SK-N-SH (cell line): ENCODE results near the gene CPNE1. TPM values are rescaled to one million over a fixed set of nuclear protein-coding genes. Genes with fewer than 3 reads are reported as not detected.

ENCODE experiments used
- CTCF ChIA-PET: fragments of 300-600, 350-600 bp; formaldehyde crosslinking; extraction: SDS; loops from one replicate; lab custom pipeline; 2021; lab: Yijun Ruan, JAX
- POLR2A ChIA-PET: fragments of 350-600 bp; sonication (Branson Sonifier 250); formaldehyde crosslinking; extraction: SDS; loops from one replicate; lab custom pipeline; 2020; ENCODE audit warnings: antibody characterized with exemption, inconsistent platforms; lab: Yijun Ruan, JAX
- DNase-seq: peaks from one replicate; pipeline ENCODE4 v3.0.0; 2012
- H2AFZ ChIP-seq: fragments of 200-600 bp; sonication (generic); 2 replicates; pipeline ENCODE4 v1.8.1; 2016; ENCODE audit warnings: antibody characterized with exemption, mild to moderate bottlenecking, low read depth
- H3F3A ChIP-seq: fragments of 200-600 bp; sonication (generic); replicated peaks from 2 replicates; pipeline ENCODE3; 2016; ENCODE audit warnings: antibody characterized with exemption, mild to moderate bottlenecking; ENCODE audit not compliant: insufficient read depth
- H3K27ac ChIP-seq, 2 experiments: fragments of 200-500 bp in 1 of 2; fragments of 200-600 bp in 1 of 2; sonication (Bioruptor generic) in 1 of 2; sonication (generic), shearing (Covaris generic) in 1 of 2; 2 replicates each; pipeline versions ENCODE4 v1.5.1 to v1.6.1; 2014 to 2016; ENCODE audit warnings: low read depth in 2 of 2, inconsistent platforms in 1 of 2, low read length in 1 of 2, mild to moderate bottlenecking in 1 of 2, mixed read lengths in 1 of 2
- H3K27me3 ChIP-seq: fragments of 200-600 bp; sonication (generic), shearing (Covaris generic); 2 replicates; pipeline ENCODE4 v1.6.1; 2016; ENCODE audit warnings: mixed run types; ENCODE audit not compliant: insufficient read depth
- H3K36me3 ChIP-seq, 2 experiments: fragments of 200-500 bp in 1 of 2; fragments of 200-600 bp in 1 of 2; sonication (Bioruptor generic) in 1 of 2; sonication (generic) in 1 of 2; replicated peaks in 1 of 2; 2 replicates each; pipeline versions ENCODE3 to v1.5.1; 2014 to 2016; ENCODE audit warnings: low read length in 1 of 2, mild to moderate bottlenecking in 1 of 2; ENCODE audit not compliant: insufficient read depth in 2 of 2, control insufficient read depth in 1 of 2
- H3K4me1 ChIP-seq, 2 experiments: fragments of 200-500 bp in 1 of 2; fragments of 200-600 bp in 1 of 2; sonication (Bioruptor generic) in 1 of 2; sonication (generic), shearing (Covaris generic) in 1 of 2; 2 replicates each; pipeline versions ENCODE4 v1.5.1 to v1.6.1; 2014 to 2016; ENCODE audit warnings: low read depth in 1 of 2, low read length in 1 of 2, mixed run types in 1 of 2; ENCODE audit not compliant: insufficient read depth in 2 of 2, control insufficient read depth in 1 of 2
- H3K4me2 ChIP-seq: fragments of 200-600 bp; sonication (generic), shearing (Covaris generic); 2 replicates; pipeline ENCODE4 v1.6.1; 2017; ENCODE audit warnings: mixed run types
- H3K4me3 ChIP-seq, 2 experiments: fragments of 200-500 bp in 1 of 2; fragments of 200-600 bp in 1 of 2; sonication (Bioruptor generic) in 1 of 2; sonication (generic), shearing (Covaris generic) in 1 of 2; 2 replicates each; pipeline versions ENCODE4 v1.5.1 to v1.8.1; 2014 to 2016; ENCODE audit warnings: low read depth in 2 of 2, inconsistent platforms in 1 of 2, low read length in 1 of 2, mild to moderate bottlenecking in 1 of 2, mixed read lengths in 1 of 2, moderate library complexity in 1 of 2
- H3K79me2 ChIP-seq: fragments of 200-600 bp; sonication (generic); 2 replicates; pipeline ENCODE4 v1.8.1; 2017; ENCODE audit warnings: mild to moderate bottlenecking; ENCODE audit not compliant: insufficient read depth
- H3K9ac ChIP-seq: fragments of 200-600 bp; sonication (generic); 2 replicates; pipeline ENCODE4 v1.6.1; 2017; ENCODE audit warnings: mixed run types
- H3K9me2 ChIP-seq: fragments of 200-600 bp; sonication (generic); 2 replicates; pipeline ENCODE4 v1.6.1; 2017; ENCODE audit warnings: mixed run types
- H3K9me3 ChIP-seq: fragments of 200-600 bp; sonication (generic); 2 replicates; pipeline ENCODE4 v1.6.1; 2017; ENCODE audit warnings: mixed run types, mild to moderate bottlenecking, moderate library complexity
- H4K20me1 ChIP-seq: fragments of 200-600 bp; sonication (generic); 2 replicates; pipeline ENCODE4 v1.6.1; 2017; ENCODE audit warnings: mild to moderate bottlenecking, mixed run types; ENCODE audit not compliant: insufficient read depth
- FOSL2 ChIP-seq: IDR thresholded peaks from 2 replicates; pipeline ENCODE4 v1.4.0; 2012; ENCODE audit warnings: low read depth, mild to moderate bottlenecking, moderate library complexity, borderline replicate concordance
- JUND ChIP-seq: IDR thresholded peaks from 2 replicates; pipeline ENCODE4 v1.4.0; 2012
- MXI1 ChIP-seq: IDR thresholded peaks from 2 replicates; pipeline ENCODE4 v1.6.1; 2012; ENCODE audit warnings: mild to moderate bottlenecking, low read depth, low read length, improper control_type of control experiment
- NFIC ChIP-seq: IDR thresholded peaks from 2 replicates; pipeline ENCODE4 v1.4.0; 2012; ENCODE audit warnings: borderline replicate concordance
- RAD21 ChIP-seq: IDR thresholded peaks from 2 replicates; pipeline ENCODE4 v1.6.1; 2012; ENCODE audit warnings: mild to moderate bottlenecking, low read length
- SMC3 ChIP-seq: IDR thresholded peaks from 2 replicates; pipeline ENCODE4 v1.6.1; 2012; ENCODE audit warnings: low read depth, low read length, improper control_type of control experiment
- TCF12 ChIP-seq: IDR thresholded peaks from 2 replicates; pipeline ENCODE4 v1.4.0; 2012
- YY1 ChIP-seq: IDR thresholded peaks from 2 replicates; pipeline ENCODE4 v1.4.0; 2012; ENCODE audit warnings: low read depth, mild to moderate bottlenecking
- WGBS: methylation state at CpG from one replicate; pipeline ENCODE4 v1.1.6; 2017; ENCODE audit warnings: low lambda C conversion rate; 5-methylcytosine and 5-hydroxymethylcytosine counted together
- polyA plus RNA-seq, 3 experiments: library from polyadenylated mRNA; depleted of rRNA; stranded (reverse); fragments of >200 nt; gene quantifications; 2 replicates each; pipeline ENCODE4 v1.2.3, GENCODE V29; 2012
- TF ChIP-seq, protein P1 (sequence below): fragments of 150-350 bp; IDR thresholded peaks from 2 replicates; pipeline ENCODE4 v1.6.1; 2017; ENCODE audit warnings: antibody characterized with exemption, low read length, low read depth, borderline replicate concordance
- TF ChIP-seq, protein P2 (sequence below): fragments of 150-350 bp; IDR thresholded peaks from 2 replicates; pipeline ENCODE4 v1.6.1; 2016; ENCODE audit warnings: mild to moderate bottlenecking, low read depth, low read length
- TF ChIP-seq, protein P3 (sequence below): IDR thresholded peaks from 2 replicates; pipeline ENCODE4 v1.4.0; 2012; ENCODE audit warnings: low read depth, borderline replicate concordance

The CPNE1 gene
- polyA plus RNA-seq, 1 of the 3 experiments (the other 2 are of a cell fraction) = 279 TPM

DNA sequence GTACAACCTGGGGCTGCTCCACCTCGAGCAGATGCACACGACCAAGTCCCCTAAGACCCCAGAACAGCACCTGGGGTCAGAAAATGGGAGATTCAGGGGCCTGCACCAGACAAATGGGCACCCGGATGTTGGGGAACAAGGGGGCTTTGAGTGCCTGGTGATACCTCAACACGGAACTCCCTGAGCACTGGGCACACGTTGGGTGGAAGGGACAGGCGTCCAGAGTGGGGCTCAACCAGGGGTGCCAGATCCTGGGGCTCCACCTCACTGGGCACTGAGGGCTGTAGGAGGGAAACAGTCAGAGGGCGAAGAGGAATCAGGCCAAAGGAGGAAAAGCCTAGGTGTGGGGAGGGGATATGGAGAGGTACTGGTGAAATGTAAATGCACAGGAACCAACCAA lies 82.6 kb downstream of the CPNE1 start:
- Histone ChIP-seq H3K36me3 (no peaks in the 10 kb centered on the region), H2AFZ (no peak overlapping the region), H3K4me1 (no peaks in the 10 kb centered on the region), H3K9me2 (no peaks in the 10 kb centered on the region), H3K9me3 (no peaks in the 10 kb centered on the region; the same call in 1 of the 2 replicates), H3K4me2 (no peak overlapping the region), H4K20me1 (no peaks in the 10 kb centered on the region), H3K27ac (no peak overlapping the region), H3F3A (no peaks in the 10 kb centered on the region), H3K79me2 (no peaks in the 10 kb centered on the region), H3K9ac (no peak overlapping the region), H3K4me3 (no peak overlapping the region), H3K27me3 (no peaks in the 10 kb centered on the region)
- DNase-seq = no peak
- ChIA-PET CTCF (no interaction called here), POLR2A (no interaction called here)
- WGBS = 76% methylated on average over 5 of the region's 7 CpGs
- TF ChIP-seq, protein P1, sequence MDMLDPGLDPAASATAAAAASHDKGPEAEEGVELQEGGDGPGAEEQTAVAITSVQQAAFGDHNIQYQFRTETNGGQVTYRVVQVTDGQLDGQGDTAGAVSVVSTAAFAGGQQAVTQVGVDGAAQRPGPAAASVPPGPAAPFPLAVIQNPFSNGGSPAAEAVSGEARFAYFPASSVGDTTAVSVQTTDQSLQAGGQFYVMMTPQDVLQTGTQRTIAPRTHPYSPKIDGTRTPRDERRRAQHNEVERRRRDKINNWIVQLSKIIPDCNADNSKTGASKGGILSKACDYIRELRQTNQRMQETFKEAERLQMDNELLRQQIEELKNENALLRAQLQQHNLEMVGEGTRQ = no peak
- TF ChIP-seq RAD21 (no peak), YY1 (no peak), FOSL2 (no peak)
- TF ChIP-seq, protein P2, sequence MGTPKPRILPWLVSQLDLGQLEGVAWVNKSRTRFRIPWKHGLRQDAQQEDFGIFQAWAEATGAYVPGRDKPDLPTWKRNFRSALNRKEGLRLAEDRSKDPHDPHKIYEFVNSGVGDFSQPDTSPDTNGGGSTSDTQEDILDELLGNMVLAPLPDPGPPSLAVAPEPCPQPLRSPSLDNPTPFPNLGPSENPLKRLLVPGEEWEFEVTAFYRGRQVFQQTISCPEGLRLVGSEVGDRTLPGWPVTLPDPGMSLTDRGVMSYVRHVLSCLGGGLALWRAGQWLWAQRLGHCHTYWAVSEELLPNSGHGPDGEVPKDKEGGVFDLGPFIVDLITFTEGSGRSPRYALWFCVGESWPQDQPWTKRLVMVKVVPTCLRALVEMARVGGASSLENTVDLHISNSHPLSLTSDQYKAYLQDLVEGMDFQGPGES = no peak

DNA sequence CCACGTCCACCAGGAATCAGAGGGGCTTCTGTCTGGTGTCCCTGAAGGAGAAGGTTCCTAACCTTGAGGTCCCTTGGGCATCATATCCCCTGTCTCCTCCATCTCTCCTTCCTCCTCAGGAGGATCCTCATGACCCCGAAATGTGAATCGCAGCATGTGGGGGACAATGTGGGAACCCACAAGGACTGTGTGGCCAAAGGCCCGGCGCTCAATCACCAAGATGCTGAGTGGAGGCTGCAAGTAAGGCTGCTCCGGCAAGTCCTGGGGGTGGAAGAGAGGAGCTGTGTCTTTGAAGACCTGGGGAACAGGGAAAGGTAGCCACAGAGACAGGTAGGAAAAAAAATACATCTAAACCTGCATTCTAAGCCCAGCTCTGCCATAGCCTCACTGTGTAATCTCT lies 85.5 kb downstream of the CPNE1 start:
- H3K36me3 ChIP-seq = no peaks in the 10 kb centered on the region
- POLR2A ChIA-PET = no interaction called here
- H3K9me3 ChIP-seq = no peaks in the 10 kb centered on the region; the same call in 1 of the 2 replicates
- TF ChIP-seq TCF12 (no peak), NFIC (no peak), SMC3 (no peak), JUND (no peak), MXI1 (no peak)
- TF ChIP-seq, protein P3, sequence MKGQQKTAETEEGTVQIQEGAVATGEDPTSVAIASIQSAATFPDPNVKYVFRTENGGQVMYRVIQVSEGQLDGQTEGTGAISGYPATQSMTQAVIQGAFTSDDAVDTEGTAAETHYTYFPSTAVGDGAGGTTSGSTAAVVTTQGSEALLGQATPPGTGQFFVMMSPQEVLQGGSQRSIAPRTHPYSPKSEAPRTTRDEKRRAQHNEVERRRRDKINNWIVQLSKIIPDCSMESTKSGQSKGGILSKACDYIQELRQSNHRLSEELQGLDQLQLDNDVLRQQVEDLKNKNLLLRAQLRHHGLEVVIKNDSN = no peak
- TF ChIP-seq, protein P2 = no peak
- whole genome bisulfite sequencing = 90% methylated on average over 6 of the region's 6 CpGs
- H3K9ac ChIP-seq = no peak overlapping the region
- CTCF ChIA-PET = interaction anchor here (2.1 kb wide), 1 partner anchor 12 kb away, joined by 6 read pairs; no protein-coding TSS in a partner anchor
- no peaks in the 10 kb centered on the region for H3K79me2 ChIP-seq
- no peak overlapping the region for H3K4me3 ChIP-seq
- no peak for DNase-seq
- no peaks in the 10 kb centered on the region for H3F3A ChIP-seq
- H4K20me1 ChIP-seq = no peaks in the 10 kb centered on the region
- H2AFZ ChIP-seq = no peak overlapping the region
- H3K27ac ChIP-seq = no peak overlapping the region
- H3K9me2 ChIP-seq = no peaks in the 10 kb centered on the region
- H3K4me1 ChIP-seq = no peaks in the 10 kb centered on the region
- H3K4me2 ChIP-seq = no peak overlapping the region
- H3K27me3 ChIP-seq = no peaks in the 10 kb centered on the region
